IgD-negative memory B cell (primary cell): ENCODE results near the gene EYS. TPM values are rescaled to one million over a fixed set of nuclear protein-coding genes. Genes with fewer than 3 reads are reported as not detected.
"Not testable (repeated sequence)": the region's sequence is repeated elsewhere in the genome, so short reads cannot be mapped to it uniquely, and the experiment has no call there.

Experiments used
- H3K27ac Mint-ChIP-seq, 3 donors: one replicate each; pipeline ENCODE4 v1.8.0; 2020 to 2022; ENCODE audit warnings: mild to moderate bottlenecking in 3 of 3, mixed read lengths in 3 of 3, moderate library complexity in 1 of 3
- H3K27me3 Mint-ChIP-seq: one replicate; pipeline ENCODE4 v1.8.0; 2021; ENCODE audit warnings: mixed read lengths
- H3K36me3 Mint-ChIP-seq: one replicate; pipeline ENCODE4 v1.8.0; 2020; ENCODE audit warnings: mild to moderate bottlenecking, mixed read lengths
- H3K4me1 Mint-ChIP-seq, 3 donors: one replicate each; pipeline ENCODE4 v1.8.0; 2020 to 2022; ENCODE audit warnings: mixed read lengths in 3 of 3, mild to moderate bottlenecking in 1 of 3
- H3K4me3 Mint-ChIP-seq, 4 donors: one replicate each; pipeline ENCODE4 v1.8.0; 2020 to 2022; ENCODE audit warnings: mild to moderate bottlenecking in 4 of 4, mixed read lengths in 4 of 4, moderate library complexity in 3 of 4
- H3K9me3 Mint-ChIP-seq, 3 donors: one replicate each; pipeline ENCODE4 v1.8.0; 2020 to 2021; ENCODE audit warnings: mixed read lengths in 3 of 3, mild to moderate bottlenecking in 1 of 3
- polyA plus RNA-seq: library from polyadenylated mRNA; unstranded; fragments of 300-500 nt; fragmentation: Illumina TruSeq; gene quantifications from one replicate; pipeline ENCODE4 v1.2.3, GENCODE V29; 2021

Gene EYS
- polyA plus RNA-seq, 1 donor from 2014 or later, result 0.04 TPM

- H3K4me1 Mint-ChIP-seq, H3K27me3 Mint-ChIP-seq, H3K36me3 Mint-ChIP-seq, H3K9me3 Mint-ChIP-seq, H3K27ac Mint-ChIP-seq, H3K4me3 Mint-ChIP-seq: not testable (repeated sequence)
Measured at GRCh38 chr6:65569056-65569455, 138.0 kb downstream of the EYS start.

- no peaks in the 10 kb centered on the region for H3K4me1 Mint-ChIP-seq
- H3K27ac Mint-ChIP-seq, result no peak overlapping the region
- no peaks in the 10 kb centered on the region for H3K27me3 Mint-ChIP-seq
- H3K4me3 Mint-ChIP-seq, result no peak overlapping the region
- H3K9me3 Mint-ChIP-seq, result peaks cover 0 to 4% (median 2%) of the 10 kb centered on the region in 3 donors
- H3K36me3 Mint-ChIP-seq, result no peaks in the 10 kb centered on the region
Measured at GRCh38 chr6:65566117-65566516, 140.9 kb downstream of the EYS start.

- Mint-ChIP-seq H3K27ac (no peak overlapping the region), H3K36me3 (no peaks in the 10 kb centered on the region), H3K4me3 (no peak overlapping the region)
Measured at GRCh38 chr6:65558071-65558470, 149.0 kb downstream of the EYS start.

GRCh38 chr6:65557224-65557623, 149.8 kb downstream of the EYS start:
- no peaks in the 10 kb centered on the region for H3K9me3 Mint-ChIP-seq
- H3K27ac Mint-ChIP-seq, result no peak overlapping the region
- H3K36me3 Mint-ChIP-seq, result no peaks in the 10 kb centered on the region
- H3K4me1 Mint-ChIP-seq, result no peaks in the 10 kb centered on the region
- no peaks in the 10 kb centered on the region for H3K27me3 Mint-ChIP-seq
- H3K4me3 Mint-ChIP-seq, result no peak overlapping the region

More at GRCh38 chr6:65558071-65558470, 149.0 kb downstream of the EYS start:
- H3K9me3 Mint-ChIP-seq, result no peaks in the 10 kb centered on the region
- H3K4me1 Mint-ChIP-seq, result no peaks in the 10 kb centered on the region
- H3K27me3 Mint-ChIP-seq, result no peaks in the 10 kb centered on the region

- Mint-ChIP-seq H3K27me3 (no peaks in the 10 kb centered on the region), H3K27ac (no peak overlapping the region), H3K36me3 (no peaks in the 10 kb centered on the region), H3K9me3 (peaks cover 0 to 8% (median 2%) of the 10 kb centered on the region in 3 donors), H3K4me1 (peaks cover 0 to 2% (median 0%) of the 10 kb centered on the region in 3 donors), H3K4me3 (no peak overlapping the region)
Measured at GRCh38 chr6:65546894-65547293, 160.1 kb downstream of the EYS start.

GRCh38 chr6:65545920-65546319, 161.1 kb downstream of the EYS start:
- Mint-ChIP-seq H3K27me3 (no peaks in the 10 kb centered on the region), H3K9me3 (peaks cover 0 to 8% (median 2%) of the 10 kb centered on the region in 3 donors), H3K4me1 (peaks cover 0 to 2% (median 0%) of the 10 kb centered on the region in 3 donors), H3K4me3 (no peak overlapping the region), H3K27ac (no peak overlapping the region), H3K36me3 (no peaks in the 10 kb centered on the region)

GRCh38 chr6:65538644-65539043, 168.4 kb downstream of the EYS start:
- H3K9me3 Mint-ChIP-seq, result peaks cover 0 to 21% (median 4%) of the 10 kb centered on the region in 3 donors
- H3K27ac Mint-ChIP-seq, result no peak overlapping the region
- peaks cover 1% of the 10 kb centered on the region for H3K36me3 Mint-ChIP-seq
- H3K27me3 Mint-ChIP-seq, result no peaks in the 10 kb centered on the region
- H3K4me1 Mint-ChIP-seq, result peaks cover 0 to 2% (median 0%) of the 10 kb centered on the region in 3 donors
- no peak overlapping the region for H3K4me3 Mint-ChIP-seq

GRCh38 chr6:65537600-65537999, 169.4 kb downstream of the EYS start:
- H3K36me3 Mint-ChIP-seq, result peaks cover 1% of the 10 kb centered on the region
- no peaks in the 10 kb centered on the region for H3K27me3 Mint-ChIP-seq
- H3K4me3 Mint-ChIP-seq, result no peak overlapping the region
- H3K9me3 Mint-ChIP-seq, result peaks cover 0 to 23% (median 4%) of the 10 kb centered on the region in 3 donors
- H3K4me1 Mint-ChIP-seq, result no peaks in the 10 kb centered on the region
- H3K27ac Mint-ChIP-seq, result no peak overlapping the region

- Mint-ChIP-seq H3K27me3 (no peaks in the 10 kb centered on the region), H3K4me1 (no peaks in the 10 kb centered on the region), H3K36me3 (no peaks in the 10 kb centered on the region), H3K9me3 (peaks cover 0 to 20% (median 4%) of the 10 kb centered on the region in 3 donors), H3K27ac (no peak overlapping the region), H3K4me3 (no peak overlapping the region)
Measured at GRCh38 chr6:65531533-65531932, 175.5 kb downstream of the EYS start.

GRCh38 chr6:65524232-65524631, 182.8 kb downstream of the EYS start:
- Mint-ChIP-seq H3K27me3 (no peaks in the 10 kb centered on the region), H3K9me3 (peaks cover 1 to 5% (median 5%) of the 10 kb centered on the region in 3 donors), H3K4me3 (no peak overlapping the region), H3K27ac (no peak overlapping the region), H3K36me3 (no peaks in the 10 kb centered on the region), H3K4me1 (no peaks in the 10 kb centered on the region)

GRCh38 chr6:65505736-65506135, 201.3 kb downstream of the EYS start:
- Mint-ChIP-seq H3K4me1 (no peaks in the 10 kb centered on the region), H3K27me3 (no peaks in the 10 kb centered on the region), H3K9me3 (peaks cover 0 to 11% (median 1%) of the 10 kb centered on the region in 3 donors), H3K36me3 (no peaks in the 10 kb centered on the region), H3K4me3 (no peak overlapping the region), H3K27ac (no peak overlapping the region)

GRCh38 chr6:65501045-65501444, 206.0 kb downstream of the EYS start:
- no peaks in the 10 kb centered on the region for H3K36me3 Mint-ChIP-seq
- H3K27me3 Mint-ChIP-seq, result no peaks in the 10 kb centered on the region
- H3K4me1 Mint-ChIP-seq, result no peaks in the 10 kb centered on the region
- peaks cover 0 to 7% (median 4%) of the 10 kb centered on the region in 3 donors for H3K9me3 Mint-ChIP-seq
- no peak overlapping the region for H3K27ac Mint-ChIP-seq
- H3K4me3 Mint-ChIP-seq, result no peak overlapping the region

GRCh38 chr6:65483652-65484051, 223.4 kb downstream of the EYS start:
- not testable (repeated sequence) for H3K27ac Mint-ChIP-seq, H3K4me1 Mint-ChIP-seq, H3K9me3 Mint-ChIP-seq, H3K27me3 Mint-ChIP-seq, H3K36me3 Mint-ChIP-seq, H3K4me3 Mint-ChIP-seq

GRCh38 chr6:65469650-65470049, 237.4 kb downstream of the EYS start:
- no peaks in the 10 kb centered on the region for H3K36me3 Mint-ChIP-seq
- no peak overlapping the region for H3K4me3 Mint-ChIP-seq
- H3K27ac Mint-ChIP-seq, result no peak overlapping the region
- no peaks in the 10 kb centered on the region for H3K4me1 Mint-ChIP-seq
- H3K9me3 Mint-ChIP-seq, result peaks cover 0 to 4% (median 0%) of the 10 kb centered on the region in 3 donors
- no peaks in the 10 kb centered on the region for H3K27me3 Mint-ChIP-seq

- H3K9me3 Mint-ChIP-seq, result peaks cover 0 to 4% (median 2%) of the 10 kb centered on the region in 3 donors
- no peaks in the 10 kb centered on the region for H3K27me3 Mint-ChIP-seq
- H3K4me3 Mint-ChIP-seq, result no peak overlapping the region
- H3K4me1 Mint-ChIP-seq, result no peaks in the 10 kb centered on the region
- H3K36me3 Mint-ChIP-seq, result no peaks in the 10 kb centered on the region
- H3K27ac Mint-ChIP-seq, result no peak overlapping the region
Measured at GRCh38 chr6:65468307-65468706, 238.7 kb downstream of the EYS start.

GRCh38 chr6:65461121-65461520, 245.9 kb downstream of the EYS start:
- peaks cover 1 to 12% (median 2%) of the 10 kb centered on the region in 3 donors for H3K9me3 Mint-ChIP-seq
- no peaks in the 10 kb centered on the region for H3K4me1 Mint-ChIP-seq
- no peak overlapping the region for H3K27ac Mint-ChIP-seq
- no peaks in the 10 kb centered on the region for H3K36me3 Mint-ChIP-seq
- no peaks in the 10 kb centered on the region for H3K27me3 Mint-ChIP-seq
- H3K4me3 Mint-ChIP-seq, result no peak overlapping the region

- Mint-ChIP-seq H3K4me3 (no peak overlapping the region), H3K27me3 (no peaks in the 10 kb centered on the region), H3K9me3 (peaks cover 0 to 2% (median 0%) of the 10 kb centered on the region in 3 donors)
Measured at GRCh38 chr6:65452333-65452732, 254.7 kb downstream of the EYS start.

More at GRCh38 chr6:65452333-65452732, 254.7 kb downstream of the EYS start:
- Mint-ChIP-seq H3K4me1 (no peaks in the 10 kb centered on the region), H3K27ac (no peak overlapping the region), H3K36me3 (no peaks in the 10 kb centered on the region)
